Transverse colon (tissue), 3 donors: Measurements from ENCODE around the gene CNTRL.

Experiments
- CTCF ChIP-seq, 5 experiments: fragments of 200-600 bp in 3 of 5; fragments of 450-650 bp in 2 of 5; sonication (generic) in 3 of 5; IDR thresholded peaks; 1 replicate in 2 of 5; 2 replicates in 3 of 5; pipeline ENCODE4 v1.5.1; 2016 to 2017; ENCODE audit warnings: antibody characterized with exemption in 5 of 5, inconsistent platforms in 3 of 5, mild to moderate bottlenecking in 2 of 5, moderate library complexity in 1 of 5
- EP300 ChIP-seq: sonication (generic); formaldehyde crosslinking; IDR thresholded peaks from one replicate; pipeline ENCODE4 v1.6.1; 2017; ENCODE audit warnings: antibody characterized with exemption, low read depth
- POLR2A ChIP-seq: fragments of 450-650 bp; IDR thresholded peaks from one replicate; pipeline ENCODE4 v1.6.1; 2016; ENCODE audit warnings: antibody characterized with exemption, mild to moderate bottlenecking, moderate library complexity

- no peak for TF ChIP-seq POLR2A
- no peak for TF ChIP-seq EP300
- TF ChIP-seq CTCF (IDR thresholded peaks at IDR 0.05) = no peak
These were observed 78.9 kb downstream of the CNTRL start for GRCh38 chr9:121153642-121154041.
